RWPE2 (cell line): Measurements from ENCODE around the gene HCRTR1.

Experiments used
- ATAC-seq: fragments of 200-7000 bp; cut with Tn5 transposase; 3 replicates; pipeline ENCODE4 v1.9.1; 2021; ENCODE audit warnings: low read depth
- DNase-seq: peaks from one replicate; pipeline ENCODE4 v3.0.0-alpha.2; 2020; ENCODE audit warnings: low spot score
- H3K27ac ChIP-seq: fragments of 450-650 bp; 2 replicates; pipeline ENCODE4 v1.5.1; 2017; ENCODE audit warnings: mild to moderate bottlenecking; ENCODE audit not compliant: poor library complexity, severe bottlenecking
- H3K27me3 ChIP-seq: fragments of 250-450 bp; sonication (Bioruptor Pico); 2 replicates; pipeline ENCODE4 v1.5.1; 2021; ENCODE audit warnings: mild to moderate bottlenecking, moderate library complexity; ENCODE audit not compliant: insufficient read depth, poor library complexity, severe bottlenecking
- H3K36me3 ChIP-seq: fragments of 250-450 bp; sonication (Bioruptor Pico); 2 replicates; pipeline ENCODE4 v1.5.1; 2020; ENCODE audit warnings: low read depth, mild to moderate bottlenecking, moderate library complexity
- H3K4me1 ChIP-seq: fragments of 250-450 bp; sonication (Bioruptor Pico); 2 replicates; pipeline ENCODE4 v1.5.1; 2021; ENCODE audit warnings: mild to moderate bottlenecking, moderate library complexity; ENCODE audit not compliant: insufficient read depth, poor library complexity, severe bottlenecking
- H3K4me3 ChIP-seq: fragments of 250-450 bp; sonication (Bioruptor Pico); 2 replicates; pipeline ENCODE4 v1.5.1; 2021; ENCODE audit warnings: mild to moderate bottlenecking, moderate library complexity; ENCODE audit not compliant: severe bottlenecking
- H3K9me3 ChIP-seq: fragments of 250-450 bp; sonication (Bioruptor Pico); 2 replicates; pipeline ENCODE4 v1.5.1; 2021; ENCODE audit warnings: mild to moderate bottlenecking, moderate library complexity; ENCODE audit not compliant: severe bottlenecking
- CTCF ChIP-seq: fragments of 450-650 bp; IDR thresholded peaks from one replicate; pipeline ENCODE4 v1.5.1; 2017; ENCODE audit warnings: mild to moderate bottlenecking, moderate library complexity; ENCODE audit not compliant: poor library complexity, severe bottlenecking

HCRTR1 gene

GRCh38 chr1:31625561-31626222 is 8.2 kb downstream of the HCRTR1 start:
- ATAC-seq: peak; percentile 53
- H3K9me3 ChIP-seq: no peaks in the 10 kb centered on the region
- H3K4me1 ChIP-seq: no peaks in the 10 kb centered on the region
- TF ChIP-seq CTCF: no peak
- no peaks in the 10 kb centered on the region for H3K27me3 ChIP-seq
- DNase-seq: no peak
- H3K36me3 ChIP-seq: peaks cover 15% of the 10 kb centered on the region
- H3K27ac ChIP-seq: no peak overlapping the region
- H3K4me3 ChIP-seq: no peak overlapping the region

DNA sequence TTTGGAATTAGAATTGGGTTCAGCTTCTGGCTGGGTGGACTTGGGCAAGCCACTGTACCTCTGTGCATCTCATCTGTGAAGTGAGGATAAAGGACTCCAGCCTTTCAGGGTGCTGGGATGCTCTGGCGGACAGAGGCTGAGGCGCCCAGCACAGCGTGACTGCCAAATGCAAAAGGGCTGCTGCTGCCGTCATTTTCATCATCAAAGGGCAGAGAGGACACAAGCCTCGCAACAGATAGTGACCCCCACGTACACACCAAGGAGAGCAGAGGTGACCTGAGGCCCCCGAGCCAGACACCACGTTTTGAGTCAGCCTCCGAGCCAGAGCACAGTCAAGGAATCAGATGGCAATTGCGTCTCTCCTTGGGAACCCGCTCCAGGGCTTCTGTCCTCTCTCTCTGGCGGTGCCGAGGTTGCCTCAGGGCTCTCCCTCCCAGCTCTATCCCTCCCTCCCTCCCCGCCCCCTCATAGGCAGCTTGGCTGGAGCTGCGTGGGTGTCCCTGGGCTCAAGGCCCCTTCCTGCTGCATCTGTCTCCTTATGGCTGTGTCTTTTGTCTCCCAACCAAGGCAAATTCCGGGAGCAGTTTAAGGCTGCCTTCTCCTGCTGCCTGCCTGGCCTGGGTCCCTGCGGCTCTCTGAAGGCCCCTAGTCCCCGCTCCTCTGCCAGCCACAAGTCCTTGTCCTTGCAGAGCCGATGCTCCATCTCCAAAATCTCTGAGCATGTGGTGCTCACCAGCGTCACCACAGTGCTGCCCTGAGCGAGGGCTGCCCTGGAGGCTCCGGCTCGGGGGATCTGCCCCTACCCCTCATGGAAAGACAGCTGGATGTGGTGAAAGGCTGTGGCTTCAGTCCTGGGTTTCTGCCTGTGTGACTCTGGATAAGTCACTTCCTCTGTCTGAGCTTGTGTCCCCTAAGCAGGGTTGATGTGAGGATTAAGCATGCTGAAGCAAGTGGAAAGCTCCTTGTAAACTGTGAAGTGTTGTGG is 9.0 kb downstream of the HCRTR1 start:
- DNase-seq: no peak
- H3K27me3 ChIP-seq: no peaks in the 10 kb centered on the region
- H3K36me3 ChIP-seq: peaks cover 23% of the 10 kb centered on the region
- H3K27ac ChIP-seq: no peak overlapping the region
- H3K4me3 ChIP-seq: no peak overlapping the region
- ATAC-seq: no peak
- H3K9me3 ChIP-seq: no peaks in the 10 kb centered on the region
- no peak for TF ChIP-seq CTCF
- H3K4me1 ChIP-seq: no peaks in the 10 kb centered on the region

DNA sequence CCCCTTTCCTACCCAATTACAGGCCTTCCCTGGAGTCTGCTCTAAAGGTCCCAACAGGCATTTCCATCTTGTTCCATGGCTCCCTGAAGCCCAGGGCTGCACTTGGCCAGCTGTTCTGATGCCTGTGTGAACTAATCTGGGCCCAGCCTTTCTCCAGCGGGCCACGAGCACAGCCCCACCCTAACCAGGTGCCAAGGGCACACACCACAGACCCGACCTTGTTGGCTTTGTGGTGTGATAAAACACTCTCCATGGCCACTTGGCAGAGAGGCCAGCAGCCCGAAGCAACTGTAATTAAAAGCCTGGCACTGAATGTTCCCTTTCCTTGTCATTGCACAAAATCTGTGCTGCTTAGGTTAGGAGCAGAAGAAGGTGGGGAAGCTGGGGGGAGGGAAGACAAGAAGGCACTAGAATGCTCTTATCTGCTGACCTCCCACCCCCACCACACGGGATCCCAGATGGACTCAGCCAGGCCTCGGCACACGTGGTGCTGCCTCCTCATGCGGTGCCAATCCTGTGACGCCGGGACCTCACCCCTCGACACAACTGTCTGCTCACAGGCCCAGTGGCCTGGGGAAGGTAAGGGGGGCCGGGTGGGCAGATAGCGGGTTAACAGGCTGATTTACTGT is 9.9 kb downstream of the HCRTR1 start:
- TF ChIP-seq CTCF: no peak
- Histone ChIP-seq H3K36me3 (peaks cover 30% of the 10 kb centered on the region), H3K4me1 (no peaks in the 10 kb centered on the region), H3K9me3 (no peaks in the 10 kb centered on the region), H3K27ac (no peak overlapping the region), H3K27me3 (no peaks in the 10 kb centered on the region), H3K4me3 (no peak overlapping the region)
- no peak for ATAC-seq
- no peak for DNase-seq

DNA sequence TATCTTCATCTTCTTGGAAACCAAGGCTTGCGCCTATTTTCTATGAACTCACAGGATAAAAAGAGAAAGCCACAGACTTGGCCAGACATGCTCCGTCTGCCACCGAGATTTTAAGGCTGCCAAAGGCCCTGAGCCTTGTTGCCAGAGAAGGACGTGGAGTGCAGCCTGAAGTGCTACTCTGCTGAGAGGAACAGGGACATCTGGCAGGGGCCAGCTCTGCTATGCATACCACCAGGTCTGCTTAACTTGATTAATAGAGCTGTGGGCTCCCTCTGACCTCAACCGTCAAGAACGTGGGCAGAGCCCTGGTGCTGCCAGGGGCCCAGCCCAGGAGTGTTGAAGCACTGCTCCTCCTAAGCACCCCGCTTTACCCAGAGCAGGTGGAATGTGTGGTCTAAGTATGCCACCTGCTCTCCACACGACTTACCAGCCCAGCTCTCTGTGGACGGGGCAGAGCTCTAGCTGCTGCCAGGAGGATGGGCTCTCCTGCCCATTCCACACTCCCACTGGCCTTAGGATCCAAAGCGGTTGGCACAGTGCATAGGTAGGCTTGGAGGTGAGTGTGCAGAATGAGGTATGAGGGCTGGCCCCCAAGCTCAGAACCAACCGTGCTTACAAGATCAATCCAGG is 10.6 kb downstream of the HCRTR1 start:
- ATAC-seq: no peak
- Histone ChIP-seq H3K36me3 (peaks cover 37% of the 10 kb centered on the region), H3K27ac (no peak overlapping the region), H3K27me3 (no peaks in the 10 kb centered on the region), H3K4me1 (no peaks in the 10 kb centered on the region), H3K4me3 (no peak overlapping the region), H3K9me3 (no peaks in the 10 kb centered on the region)
- no peak for TF ChIP-seq CTCF
- DNase-seq: no peak
